ENCODE results near the gene CHST8.

The CHST8 gene

DNA sequence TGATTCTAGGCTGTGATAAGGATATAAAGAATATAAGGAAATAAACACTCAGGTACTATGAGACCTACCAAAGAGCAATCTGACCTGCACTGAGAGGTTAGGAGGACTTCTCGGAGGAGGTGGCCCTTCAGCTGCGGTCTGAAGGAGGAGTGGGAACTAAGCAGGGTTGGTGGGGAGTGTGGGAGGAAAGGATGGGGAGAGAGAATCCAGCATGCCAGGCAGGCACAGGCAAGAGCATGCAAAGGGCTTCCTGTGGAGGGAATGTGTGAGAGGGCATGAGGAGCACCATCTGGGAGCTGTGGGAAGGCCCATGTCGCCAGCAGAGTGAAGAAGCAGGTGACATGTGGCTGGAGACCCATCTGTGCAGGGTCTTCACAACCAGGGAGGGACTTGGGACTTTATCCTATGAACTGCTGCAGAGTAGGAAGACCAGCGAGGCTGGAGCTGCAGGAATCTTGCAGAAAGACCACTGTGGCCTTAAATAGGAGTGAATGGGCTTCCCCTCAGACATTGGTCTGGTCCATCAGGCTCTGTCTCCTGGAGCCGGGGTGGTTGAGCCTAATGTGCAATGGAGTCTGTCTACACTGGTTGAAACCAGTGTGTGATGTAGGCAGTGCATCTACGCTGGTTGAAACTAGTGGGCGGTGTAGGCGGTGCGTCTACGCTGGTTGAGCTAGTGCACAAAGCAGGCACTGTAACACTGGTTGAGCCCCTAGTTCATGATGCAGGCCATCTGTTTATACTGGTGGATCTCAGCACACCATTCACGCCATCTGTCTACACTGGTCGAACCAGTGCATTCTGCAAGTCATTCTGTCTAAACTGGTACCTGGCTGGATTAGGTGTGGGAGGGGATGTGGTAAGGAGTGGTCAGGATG is 6.4 kb downstream of the CHST8 start:
- Histone ChIP-seq H3K9me3 (ENCODE audit: control insufficient read depth, low read length) (no peaks in the 10 kb centered on the region), H3K4me1 (ENCODE audit: control insufficient read depth, insufficient read depth, low read length, poor library complexity, severe bottlenecking) (no peaks in the 10 kb centered on the region), H3K27ac (ENCODE audit: insufficient read depth, low read length, poor library complexity, severe bottlenecking) (no peak overlapping the region), H3K4me3 (ENCODE audit: insufficient read depth, low read depth, low read length, poor library complexity, severe bottlenecking) (no peak overlapping the region), H3K27me3 (replicated peaks; ENCODE audit: control insufficient read depth, insufficient read depth, low read length, poor library complexity, severe bottlenecking) (peaks cover 7% of the 10 kb centered on the region), H3K36me3 (ENCODE audit: control insufficient read depth, insufficient read depth, low read length) (no peaks in the 10 kb centered on the region)
- no peak for DNase-seq

DNA sequence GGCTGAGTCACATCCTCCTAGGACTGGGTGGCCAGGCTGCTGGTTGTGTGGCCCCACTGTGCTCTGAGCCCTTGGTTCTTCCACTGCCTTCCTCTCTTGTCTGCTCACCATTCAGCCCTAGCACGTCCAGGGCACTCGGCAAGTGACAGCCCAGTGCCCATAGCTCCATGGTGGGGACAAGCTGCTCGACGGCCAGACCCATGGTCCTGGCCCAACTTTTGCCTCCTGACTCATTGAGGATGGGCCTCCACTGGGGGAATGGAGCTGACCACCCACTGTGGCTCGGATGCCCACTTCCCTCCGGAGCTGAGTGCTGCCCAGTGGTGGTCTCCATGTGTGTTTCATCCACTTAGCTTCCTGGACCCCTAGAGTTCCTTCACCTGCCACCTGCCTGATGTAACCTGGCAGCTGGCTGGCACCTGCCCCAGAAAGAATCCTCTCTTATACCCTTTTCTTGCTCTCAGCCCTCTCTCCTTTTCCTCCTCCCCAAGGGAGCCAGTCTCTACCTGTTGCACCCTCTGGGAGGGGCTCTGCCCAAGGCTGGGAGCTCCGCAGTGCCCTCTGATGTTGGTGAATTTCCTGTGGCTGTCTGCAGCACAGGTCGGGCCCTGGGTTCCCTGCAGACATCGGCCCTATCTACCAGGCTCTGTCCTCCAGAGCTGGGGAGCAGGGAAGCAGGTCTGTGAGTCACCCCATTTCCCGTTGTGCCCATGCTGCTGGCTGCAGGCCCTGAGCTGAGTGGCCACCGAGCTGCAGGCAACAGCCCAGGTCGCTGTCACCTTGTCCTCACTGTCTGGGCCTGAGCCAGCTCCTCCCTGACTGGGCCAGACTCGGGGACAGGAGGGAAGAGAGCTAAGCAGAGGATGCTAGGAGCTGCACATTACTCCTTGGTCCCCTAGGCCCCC is 7.4 kb downstream of the CHST8 start:
- no peak overlapping the region for H3K27ac ChIP-seq (ENCODE audit: insufficient read depth, low read length, poor library complexity, severe bottlenecking)
- no peaks in the 10 kb centered on the region for H3K27me3 ChIP-seq (replicated peaks; ENCODE audit: control insufficient read depth, insufficient read depth, low read length, poor library complexity, severe bottlenecking)
- H3K4me1 ChIP-seq (ENCODE audit: control insufficient read depth, insufficient read depth, low read length, poor library complexity, severe bottlenecking), result no peaks in the 10 kb centered on the region
- no peaks in the 10 kb centered on the region for H3K36me3 ChIP-seq (ENCODE audit: control insufficient read depth, insufficient read depth, low read length)
- H3K9me3 ChIP-seq (ENCODE audit: control insufficient read depth, low read length), result no peaks in the 10 kb centered on the region
- no peak overlapping the region for H3K4me3 ChIP-seq (ENCODE audit: insufficient read depth, low read depth, low read length, poor library complexity, severe bottlenecking)
- no peak for DNase-seq

DNA sequence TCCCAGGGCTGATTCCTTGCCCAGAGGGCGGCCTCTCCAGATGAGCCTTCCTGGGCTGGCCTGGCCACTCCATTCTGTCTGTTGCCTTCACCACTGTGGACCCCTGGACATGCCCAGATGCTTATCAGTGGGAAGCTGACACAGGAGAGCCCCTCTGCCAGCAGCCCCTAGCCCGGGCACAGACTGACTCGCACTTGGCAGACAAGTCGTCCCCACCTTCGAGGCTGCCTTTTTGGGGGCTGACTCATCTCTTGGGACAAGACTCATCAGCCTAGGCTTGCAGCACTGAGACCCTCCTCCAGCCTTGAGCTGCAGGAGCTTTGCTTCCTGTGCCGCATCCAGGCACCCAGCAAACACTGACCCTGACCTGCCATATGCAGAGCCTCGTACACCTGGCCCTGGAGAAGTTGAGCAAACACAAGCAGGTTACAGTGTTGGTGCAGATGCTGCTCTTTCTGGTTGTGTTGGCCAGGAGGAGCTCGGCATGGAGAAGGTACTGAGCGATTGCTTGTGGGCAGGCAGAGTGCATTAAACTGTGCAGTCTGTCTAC is 8.1 kb downstream of the CHST8 start:
- no peak overlapping the region for H3K4me3 ChIP-seq (ENCODE audit: insufficient read depth, low read depth, low read length, poor library complexity, severe bottlenecking)
- H3K4me1 ChIP-seq (ENCODE audit: control insufficient read depth, insufficient read depth, low read length, poor library complexity, severe bottlenecking), result no peaks in the 10 kb centered on the region
- no peak for DNase-seq
- no peaks in the 10 kb centered on the region for H3K9me3 ChIP-seq (ENCODE audit: control insufficient read depth, low read length)
- no peaks in the 10 kb centered on the region for H3K27me3 ChIP-seq (replicated peaks; ENCODE audit: control insufficient read depth, insufficient read depth, low read length, poor library complexity, severe bottlenecking)
- H3K36me3 ChIP-seq (ENCODE audit: control insufficient read depth, insufficient read depth, low read length), result no peaks in the 10 kb centered on the region
- no peak overlapping the region for H3K27ac ChIP-seq (ENCODE audit: insufficient read depth, low read length, poor library complexity, severe bottlenecking)

DNA sequence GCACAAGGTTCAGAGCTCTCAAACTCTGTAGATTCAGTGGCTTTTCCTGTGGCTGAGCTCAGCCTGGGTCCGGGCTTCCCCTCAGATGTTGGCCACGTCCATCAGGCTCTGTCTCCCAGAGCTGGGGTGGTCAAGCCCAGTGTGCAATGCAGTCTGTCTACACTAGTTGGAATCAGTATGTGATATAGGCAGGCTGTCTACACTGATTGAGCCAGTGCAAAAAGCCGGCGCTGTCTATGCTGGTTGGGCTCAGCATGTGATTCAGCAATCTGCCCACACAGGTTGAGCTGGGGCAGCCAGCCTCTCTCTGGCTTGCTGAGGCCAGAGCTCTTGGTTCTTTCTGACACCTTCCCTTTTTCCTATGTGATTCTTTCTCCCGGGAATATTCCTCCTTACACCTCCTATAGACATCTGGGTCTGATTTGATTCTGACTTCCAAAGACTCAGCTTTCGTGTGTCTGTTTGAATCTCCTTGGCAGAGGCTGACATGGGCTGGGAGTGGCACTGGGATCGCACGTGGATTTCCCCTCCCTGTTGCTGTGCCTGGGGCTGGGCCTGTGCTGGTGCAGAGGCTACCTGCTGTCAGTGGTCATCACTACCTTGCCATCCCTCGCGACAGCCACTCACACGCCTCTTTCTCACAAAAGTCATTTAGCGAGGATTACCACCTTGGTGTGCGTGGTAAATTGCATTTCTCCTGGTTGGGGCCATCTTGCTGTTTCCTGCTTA is 9.3 kb downstream of the CHST8 start:
- Histone ChIP-seq H3K9me3 (ENCODE audit: control insufficient read depth, low read length) (no peaks in the 10 kb centered on the region), H3K27ac (ENCODE audit: insufficient read depth, low read length, poor library complexity, severe bottlenecking) (no peak overlapping the region), H3K27me3 (replicated peaks; ENCODE audit: control insufficient read depth, insufficient read depth, low read length, poor library complexity, severe bottlenecking) (no peaks in the 10 kb centered on the region), H3K4me1 (ENCODE audit: control insufficient read depth, insufficient read depth, low read length, poor library complexity, severe bottlenecking) (no peaks in the 10 kb centered on the region), H3K4me3 (ENCODE audit: insufficient read depth, low read depth, low read length, poor library complexity, severe bottlenecking) (no peak overlapping the region), H3K36me3 (ENCODE audit: control insufficient read depth, insufficient read depth, low read length) (no peaks in the 10 kb centered on the region)
- DNase-seq, result no peak

DNA sequence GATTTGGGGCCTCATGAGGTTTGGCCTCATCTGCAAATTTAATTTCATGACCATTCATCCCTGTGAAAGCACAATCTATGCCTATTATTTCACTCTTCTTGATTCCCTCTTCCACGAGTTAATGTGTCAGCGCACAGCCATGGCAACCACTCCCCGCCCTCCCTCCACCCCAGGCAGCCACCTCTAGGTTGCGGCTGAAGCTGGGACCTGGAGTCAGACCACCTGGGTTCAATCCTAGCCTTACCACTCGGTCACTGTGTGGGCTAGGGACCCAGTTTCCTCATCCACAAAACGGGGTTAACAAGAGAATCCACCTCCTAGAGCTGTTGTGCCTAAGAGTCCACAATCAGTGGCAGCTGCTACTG is 9.8 kb downstream of the CHST8 start:
- DNase-seq, result no peak
- Histone ChIP-seq H3K9me3 (ENCODE audit: control insufficient read depth, low read length) (no peaks in the 10 kb centered on the region), H3K4me1 (ENCODE audit: control insufficient read depth, insufficient read depth, low read length, poor library complexity, severe bottlenecking) (no peaks in the 10 kb centered on the region), H3K27ac (ENCODE audit: insufficient read depth, low read length, poor library complexity, severe bottlenecking) (no peak overlapping the region), H3K27me3 (replicated peaks; ENCODE audit: control insufficient read depth, insufficient read depth, low read length, poor library complexity, severe bottlenecking) (no peaks in the 10 kb centered on the region), H3K4me3 (ENCODE audit: insufficient read depth, low read depth, low read length, poor library complexity, severe bottlenecking) (no peak overlapping the region), H3K36me3 (ENCODE audit: control insufficient read depth, insufficient read depth, low read length) (no peaks in the 10 kb centered on the region)

DNA sequence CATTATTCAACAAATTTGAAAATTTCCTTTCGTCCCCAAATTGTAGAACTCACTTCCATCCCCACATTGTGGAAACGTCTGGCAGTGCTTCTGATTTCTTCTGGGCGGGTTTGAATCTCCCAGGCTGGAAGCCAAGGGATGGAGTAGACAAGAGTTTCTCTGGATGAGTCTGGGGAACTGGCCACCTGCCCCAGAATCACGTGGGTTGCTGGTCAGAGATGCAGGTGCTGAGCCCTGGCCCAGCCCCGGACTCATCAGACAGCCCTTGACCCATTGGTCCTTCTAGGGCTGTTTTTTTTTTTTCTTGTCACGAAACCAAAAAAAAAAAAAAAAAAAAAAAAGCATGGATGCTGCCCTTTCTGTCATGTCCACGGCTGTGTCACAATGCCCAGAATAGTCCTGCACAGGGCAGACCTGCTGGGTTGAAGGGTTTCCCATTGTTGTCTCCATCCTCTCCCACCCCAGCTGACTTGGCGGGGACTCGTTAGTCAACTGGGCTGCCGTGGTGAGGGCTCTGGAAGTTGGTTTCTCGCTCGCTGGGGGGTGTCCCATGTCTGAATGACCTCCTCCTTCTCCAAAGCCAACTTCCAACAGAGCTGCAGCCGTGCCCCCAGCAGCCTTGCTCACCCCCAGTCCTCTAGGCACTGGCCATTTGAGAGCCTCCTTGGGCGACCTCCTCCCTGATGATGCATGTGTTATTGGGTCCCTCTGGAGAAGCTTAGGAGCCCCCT is 12.8 kb downstream of the CHST8 start:
- no peak overlapping the region for H3K27ac ChIP-seq (ENCODE audit: insufficient read depth, low read length, poor library complexity, severe bottlenecking)
- no peaks in the 10 kb centered on the region for H3K4me1 ChIP-seq (ENCODE audit: control insufficient read depth, insufficient read depth, low read length, poor library complexity, severe bottlenecking)
- no peak for DNase-seq
- no peaks in the 10 kb centered on the region for H3K36me3 ChIP-seq (ENCODE audit: control insufficient read depth, insufficient read depth, low read length)
- H3K9me3 ChIP-seq (ENCODE audit: control insufficient read depth, low read length), result no peaks in the 10 kb centered on the region
- no peak overlapping the region for H3K4me3 ChIP-seq (ENCODE audit: insufficient read depth, low read depth, low read length, poor library complexity, severe bottlenecking)
- no peaks in the 10 kb centered on the region for H3K27me3 ChIP-seq (replicated peaks; ENCODE audit: control insufficient read depth, insufficient read depth, low read length, poor library complexity, severe bottlenecking)

DNA sequence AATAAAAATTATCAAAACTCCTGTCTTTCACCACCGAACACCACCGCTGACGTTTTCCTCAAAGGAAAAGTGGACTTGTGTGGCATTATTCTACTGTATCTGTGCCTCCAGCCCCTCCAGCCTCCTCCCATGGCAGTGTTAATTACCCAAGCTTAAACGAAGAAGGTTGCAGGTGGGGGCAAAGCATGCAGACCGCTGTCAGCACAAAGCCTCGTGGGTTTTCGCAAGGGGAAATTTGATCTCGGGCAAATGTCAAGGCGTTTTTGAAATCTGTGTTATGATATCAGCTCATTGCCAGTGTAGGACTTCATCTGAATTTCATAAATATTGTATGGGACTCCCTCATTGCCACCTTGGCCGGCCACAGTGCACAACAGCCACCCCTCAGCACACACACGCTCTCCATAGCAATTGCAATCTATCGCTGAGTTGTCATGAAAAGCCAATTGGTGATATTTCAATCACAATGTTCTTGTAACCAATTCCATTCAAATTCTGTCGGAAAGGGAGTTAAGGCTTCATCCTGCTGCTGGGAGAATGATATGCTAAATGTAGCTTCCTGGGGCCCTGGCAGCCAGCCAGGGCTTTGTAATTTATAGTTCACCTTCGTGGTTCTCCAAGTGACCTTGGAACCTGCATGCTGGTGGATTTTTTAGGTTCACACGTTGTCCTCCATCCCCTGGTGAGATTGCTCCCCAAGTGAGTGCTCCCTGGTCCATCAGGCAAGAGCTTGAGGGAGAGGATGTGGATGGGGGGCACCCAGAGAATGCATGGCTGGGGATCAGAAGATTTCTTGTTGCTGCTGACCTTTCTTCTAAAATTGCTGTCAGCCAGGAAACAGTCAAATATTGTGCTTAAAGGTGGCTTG is 16.6 kb downstream of the CHST8 start:
- no peaks in the 10 kb centered on the region for H3K36me3 ChIP-seq (ENCODE audit: control insufficient read depth, insufficient read depth, low read length)
- H3K4me1 ChIP-seq (ENCODE audit: control insufficient read depth, insufficient read depth, low read length, poor library complexity, severe bottlenecking), result no peaks in the 10 kb centered on the region
- H3K27ac ChIP-seq (ENCODE audit: insufficient read depth, low read length, poor library complexity, severe bottlenecking), result no peak overlapping the region
- DNase-seq, result no peak
- H3K27me3 ChIP-seq (replicated peaks; ENCODE audit: control insufficient read depth, insufficient read depth, low read length, poor library complexity, severe bottlenecking), result no peaks in the 10 kb centered on the region
- H3K4me3 ChIP-seq (ENCODE audit: insufficient read depth, low read depth, low read length, poor library complexity, severe bottlenecking), result no peak overlapping the region
- H3K9me3 ChIP-seq (ENCODE audit: control insufficient read depth, low read length), result no peaks in the 10 kb centered on the region

DNA sequence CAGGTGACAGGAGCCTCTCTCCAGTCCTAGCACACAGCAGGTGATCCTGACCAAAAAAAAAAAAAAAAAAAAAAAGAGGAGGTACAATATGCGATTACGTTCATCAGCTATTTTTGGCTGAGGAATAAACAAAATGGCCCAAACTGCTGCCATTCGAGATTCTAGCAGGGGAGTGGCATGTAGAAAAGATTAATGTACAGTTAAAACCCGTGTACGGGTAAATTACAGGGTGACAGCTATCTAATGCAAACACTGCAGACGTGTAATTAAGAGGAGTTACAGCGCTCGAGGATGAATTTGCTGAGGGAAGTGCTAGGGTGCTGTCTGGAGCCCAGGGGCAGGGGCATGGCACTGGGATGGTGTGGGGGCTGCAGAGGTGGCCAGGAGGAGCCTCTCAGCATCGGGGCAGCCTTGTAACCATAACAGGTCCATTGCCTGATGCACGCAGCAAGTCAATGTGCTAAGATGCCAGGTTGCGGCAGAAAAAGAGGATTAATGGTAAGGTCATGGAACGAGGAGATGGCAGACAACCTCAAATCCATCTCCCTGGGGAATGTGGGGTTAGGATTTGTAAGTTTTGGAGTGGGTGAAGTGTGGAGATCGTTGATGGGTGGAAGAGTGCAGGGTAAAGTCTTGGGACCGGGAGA is 17.4 kb downstream of the CHST8 start:
- Histone ChIP-seq H3K36me3 (ENCODE audit: control insufficient read depth, insufficient read depth, low read length) (no peaks in the 10 kb centered on the region), H3K9me3 (ENCODE audit: control insufficient read depth, low read length) (no peaks in the 10 kb centered on the region), H3K27ac (ENCODE audit: insufficient read depth, low read length, poor library complexity, severe bottlenecking) (no peak overlapping the region), H3K4me1 (ENCODE audit: control insufficient read depth, insufficient read depth, low read length, poor library complexity, severe bottlenecking) (no peaks in the 10 kb centered on the region), H3K4me3 (ENCODE audit: insufficient read depth, low read depth, low read length, poor library complexity, severe bottlenecking) (no peak overlapping the region), H3K27me3 (replicated peaks; ENCODE audit: control insufficient read depth, insufficient read depth, low read length, poor library complexity, severe bottlenecking) (no peaks in the 10 kb centered on the region)
- DNase-seq, result no peak
